NCI-H510A (cell line): ENCODE measurements around the gene ZNF845.
"Not testable (repeated sequence)": the region's sequence is repeated elsewhere in the genome, so short reads cannot be mapped to it uniquely, and the experiment has no call there.

Experiments used
- DNase-seq: peaks from one replicate; lab custom pipeline; 2025; lab: John Stamatoyannopoulos, UW

ZNF845 gene

DNA sequence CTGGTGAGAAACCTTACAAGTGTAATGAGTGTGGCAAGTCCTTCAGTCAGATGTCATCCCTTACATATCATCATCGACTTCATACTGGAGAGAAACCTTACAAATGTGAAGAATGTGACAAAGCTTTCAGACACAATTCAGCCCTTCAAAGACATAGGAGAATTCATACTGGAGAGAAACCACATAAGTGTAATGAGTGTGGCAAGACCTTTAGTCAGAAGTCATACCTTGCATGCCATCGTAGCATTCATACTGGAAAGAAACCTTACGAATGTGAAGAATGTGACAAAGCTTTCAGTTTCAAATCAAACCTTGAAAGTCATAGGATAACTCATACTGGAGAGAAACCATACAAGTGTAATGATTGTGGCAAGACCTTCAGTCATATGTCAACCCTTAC, 47.8 kb downstream of the ZNF845 start:
- DNase-seq: no peak

DNA sequence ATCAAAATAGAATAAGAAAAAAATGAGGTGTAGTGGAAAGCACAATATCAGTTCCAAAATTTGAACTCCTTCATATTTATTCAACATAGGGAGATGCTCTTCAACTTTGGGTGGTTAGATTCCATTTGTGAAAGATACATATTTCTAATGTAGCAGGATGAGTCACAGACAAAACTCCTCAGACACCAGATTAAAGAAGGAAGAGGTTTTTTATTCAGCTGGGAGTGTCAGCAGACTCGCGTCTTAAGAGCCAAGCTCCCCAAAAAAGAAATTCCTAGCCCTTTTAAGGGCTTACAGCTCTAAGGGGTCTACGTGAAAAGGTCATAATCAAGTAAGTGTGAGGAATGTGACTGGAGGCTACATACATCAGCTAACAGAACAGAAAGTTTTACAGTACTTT, 54.6 kb downstream of the ZNF845 start:
- DNase-seq: no peak

DNA sequence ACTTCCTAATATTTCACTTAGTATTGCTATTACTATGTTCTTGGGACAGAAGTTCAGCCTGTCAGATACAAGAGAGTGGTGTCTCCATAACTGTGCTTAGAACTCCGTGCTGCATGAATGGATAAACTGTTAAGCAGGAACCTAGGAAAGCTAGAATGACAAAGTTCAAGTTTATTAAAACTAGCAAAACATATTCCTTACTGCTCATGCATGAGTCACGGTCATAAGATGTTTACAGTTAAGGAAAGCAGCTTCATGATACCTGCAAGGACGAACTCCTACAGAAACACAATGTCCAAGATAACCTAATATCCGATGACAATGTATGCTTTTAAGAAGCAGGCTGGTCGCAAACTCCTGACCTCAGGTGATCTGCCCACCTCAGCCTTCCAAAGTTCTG, 55.4 kb downstream of the ZNF845 start:
- DNase-seq: no peak

DNA sequence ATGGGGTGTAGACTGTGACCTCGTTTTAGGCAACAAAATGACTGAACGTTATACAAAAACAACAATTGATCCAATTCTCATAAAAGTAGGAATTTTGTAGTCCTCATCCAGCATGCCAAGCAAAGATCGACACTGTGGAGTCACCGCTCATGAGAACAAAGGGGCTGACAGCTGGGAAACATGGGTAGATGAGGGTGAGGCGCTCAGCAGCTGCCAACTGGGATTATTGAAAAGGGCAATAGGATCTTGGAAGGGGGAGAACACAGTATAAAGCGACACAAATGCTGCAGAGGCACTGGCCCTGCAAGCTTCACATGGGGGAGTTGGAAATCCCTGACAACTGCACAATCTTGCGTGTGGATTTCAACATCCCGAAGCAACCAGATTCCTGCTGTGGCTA, 56.0 kb downstream of the ZNF845 start:
- DNase-seq: no peak

DNA sequence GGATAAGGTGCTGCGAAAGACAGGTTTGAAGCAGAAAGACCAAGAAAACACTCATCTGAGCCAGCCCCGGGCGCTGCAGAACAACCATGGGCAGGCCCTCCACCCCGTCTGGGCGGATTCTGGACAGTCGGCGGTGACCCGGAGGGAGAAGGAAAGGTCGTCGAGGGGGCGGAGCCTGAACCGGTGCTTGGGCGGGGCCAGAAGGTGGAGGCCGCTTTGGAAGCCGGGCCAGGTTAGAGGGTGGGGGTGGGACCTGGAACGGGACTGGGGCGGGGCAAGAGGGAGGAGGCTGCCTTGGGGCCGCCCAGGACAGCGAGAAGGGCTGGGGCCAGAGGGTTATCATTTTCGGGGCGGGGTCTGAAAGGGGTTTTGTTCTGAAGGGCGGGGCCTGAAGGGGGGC, 56.4 kb downstream of the ZNF845 start:
- DNase-seq: no peak

DNA sequence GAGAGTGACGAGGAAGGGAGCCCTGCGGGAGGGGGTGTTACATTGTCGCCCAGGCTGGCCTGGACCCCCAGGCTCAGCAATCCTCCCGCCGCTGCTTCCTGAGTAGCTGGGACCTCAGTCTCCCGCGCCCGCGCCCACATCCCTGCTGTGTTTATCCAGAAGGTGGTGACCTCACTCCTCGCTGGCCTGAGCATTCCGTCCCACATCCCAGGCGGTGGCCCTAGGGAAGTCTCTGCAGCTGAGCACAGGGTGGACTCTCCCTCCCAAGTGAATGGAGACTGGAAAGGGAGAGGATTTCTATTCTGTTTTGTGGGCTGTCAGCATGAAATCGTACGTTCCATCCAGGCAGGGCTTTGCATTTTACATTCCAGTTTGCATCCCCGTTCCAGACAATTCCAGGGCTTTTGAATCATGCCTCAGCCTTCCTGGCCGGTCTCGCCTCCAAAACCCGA, 61.0 kb downstream of the ZNF845 start:
- DNase-seq: no peak

DNA sequence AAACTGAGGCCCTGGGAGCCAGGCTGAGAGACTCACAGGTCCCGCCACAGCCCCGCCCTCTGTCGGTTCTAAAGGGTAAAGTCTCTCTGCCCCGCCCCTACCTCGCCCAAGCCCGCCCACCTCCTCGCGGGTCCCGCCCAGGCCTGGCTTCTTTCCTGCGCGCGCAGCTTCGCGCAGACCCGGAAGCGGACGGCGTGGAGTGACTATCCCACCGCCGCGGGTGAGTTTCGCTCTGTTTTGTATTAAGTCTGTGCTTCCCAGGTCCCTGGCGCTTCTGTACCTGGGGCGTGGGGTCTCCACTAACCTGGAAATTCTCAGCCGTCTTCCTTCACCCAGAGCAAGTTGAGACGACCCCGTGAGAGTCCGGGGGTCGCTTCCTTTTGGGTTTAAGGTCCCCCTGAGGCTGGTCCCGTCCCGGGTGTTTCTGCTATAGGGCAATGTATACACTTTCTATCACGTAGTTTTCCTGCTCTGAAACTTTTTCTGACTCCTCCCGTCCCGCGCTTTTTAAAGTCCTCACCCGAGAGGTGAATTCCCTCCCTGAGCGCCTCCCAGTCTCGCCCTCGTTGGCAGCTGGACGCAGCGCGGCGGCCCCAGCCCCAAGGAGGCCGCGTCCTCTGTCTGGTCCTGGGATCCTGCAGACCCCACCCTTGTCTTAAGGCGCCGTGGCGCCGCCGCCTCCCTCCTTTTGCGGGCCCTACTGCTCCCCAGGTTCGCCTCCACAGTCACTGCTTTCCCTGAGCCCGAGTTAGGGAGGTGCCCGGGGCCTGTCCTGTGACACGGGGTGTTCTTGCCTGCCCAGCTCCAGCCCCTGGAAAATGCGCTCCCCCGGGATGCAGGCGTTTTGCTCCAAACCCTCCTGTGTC, 61.7 kb downstream of the ZNF845 start, which contains the start of gene ZNF765:
Gene ZNF765 (plus strand): TSS at position 176 of the 866 bp plus-strand sequence. CDS start 2,867 bp downstream, outside the sequence.
- DNase-seq: peak; percentile 68

DNA sequence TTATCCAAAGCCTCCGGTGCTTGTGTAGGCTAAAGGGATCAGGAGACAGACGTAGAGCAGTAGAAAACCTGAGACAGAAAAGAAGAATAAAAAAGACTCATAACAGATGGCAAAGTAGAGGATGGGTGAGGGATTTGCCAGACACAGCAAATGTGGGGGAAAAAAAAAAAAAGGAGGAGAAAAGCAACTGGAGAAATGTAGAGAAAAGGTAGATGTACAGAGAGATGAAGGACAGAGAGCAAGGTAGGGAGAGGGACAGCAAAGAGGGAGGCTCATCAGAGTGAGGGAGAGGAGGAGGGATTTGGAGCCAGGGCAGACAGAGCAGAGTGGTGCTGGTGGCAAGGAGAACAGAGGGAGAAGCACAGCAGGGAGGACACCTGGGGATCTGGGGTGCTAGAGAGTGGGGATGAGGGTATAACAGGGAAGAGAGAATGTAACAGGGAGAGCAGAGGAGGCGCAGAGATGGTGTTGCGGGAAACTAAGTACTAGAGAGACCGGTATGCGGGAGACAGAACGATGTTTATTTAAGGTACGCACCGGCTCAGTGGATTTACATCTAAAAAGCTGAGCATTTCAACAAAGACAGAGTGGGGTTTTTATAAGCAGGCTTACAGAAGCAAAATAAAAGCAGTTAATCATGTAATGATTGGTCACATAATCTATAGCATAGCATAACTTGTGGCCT, 62.4 kb downstream of the ZNF845 start:
- DNase-seq: not testable (repeated sequence)

DNA sequence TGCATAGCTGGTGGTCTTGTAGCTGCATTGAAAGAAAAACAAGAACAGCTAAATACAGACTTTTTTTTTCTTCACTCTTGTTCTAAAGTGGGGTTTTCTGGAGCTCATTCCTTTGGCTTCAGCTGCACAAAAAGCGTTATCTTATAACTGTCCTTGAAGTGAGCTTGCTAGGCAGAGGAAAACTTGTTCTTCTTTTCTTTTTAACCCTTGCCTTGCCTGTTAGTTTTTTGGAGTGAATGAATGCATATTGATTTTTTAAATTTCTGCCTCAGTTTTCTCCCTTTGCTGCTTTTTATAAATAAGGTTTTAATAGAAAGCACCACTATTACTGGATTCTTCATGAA, 62.9 kb downstream of the ZNF845 start:
- DNase-seq: no peak

DNA sequence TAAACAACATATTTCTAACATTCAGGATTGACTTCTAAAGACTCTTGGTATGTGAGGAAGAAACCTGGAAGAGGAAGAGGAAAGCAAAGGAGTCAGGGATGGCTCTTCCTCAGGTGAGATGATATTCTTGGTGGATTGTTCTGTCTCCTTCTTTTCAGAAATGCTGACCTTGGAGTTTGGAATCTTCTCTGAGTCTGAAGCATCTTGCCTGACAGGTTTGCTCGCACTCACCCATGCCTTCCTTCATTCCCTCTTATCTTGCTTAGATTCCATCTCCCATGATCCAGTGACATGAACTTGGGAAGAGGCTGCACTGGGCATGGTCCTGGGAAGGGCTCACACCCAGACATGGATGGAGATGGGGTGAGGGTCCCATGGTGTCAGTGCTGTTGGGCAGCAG, 64.4 kb downstream of the ZNF845 start:
- DNase-seq: not testable (repeated sequence)
